AG04449 (cell line): ENCODE measurements around the gene REXO1.

Experiments used
- CTCF ChIA-PET: fragments of 350-600 bp; formaldehyde crosslinking; extraction: SDS; loops from one replicate; lab custom pipeline; 2021; ENCODE audit warnings: antibody characterized with exemption; lab: Yijun Ruan, JAX
- POLR2A ChIA-PET: fragments of 400-600, 350-600 bp; formaldehyde crosslinking; extraction: SDS; loops from one replicate; lab custom pipeline; 2020; ENCODE audit warnings: antibody characterized with exemption, inconsistent platforms; lab: Yijun Ruan, JAX
- DNase-seq: peaks from one replicate; pipeline ENCODE4 v3.0.0-alpha.2; 2010; ENCODE audit warnings: low read depth, low spot score
- H3K4me3 ChIP-seq: 2 replicates; pipeline ENCODE4 v1.5.1; 2011; ENCODE audit warnings: low read depth, mild to moderate bottlenecking, control low read depth, low read length
- TF ChIP-seq, protein P1 (sequence below): IDR thresholded peaks from one replicate; pipeline ENCODE4 v1.5.1; 2011; ENCODE audit warnings: mild to moderate bottlenecking, moderate library complexity, low read length, control low read depth, inconsistent platforms; ENCODE audit not compliant: insufficient read depth; ENCODE audit errors: missing control alignments

REXO1 gene

GRCh38 chr19:1769645-1769985 is 78.7 kb downstream of the REXO1 start:
- ChIA-PET CTCF (interaction anchor here (1.3 to 5.1 kb wide), 4 partner anchors 9 to 97 kb away, joined by 4 to 41 read pairs (median 23); no protein-coding TSS in a partner anchor), POLR2A (no interaction called here)
- DNase-seq = no peak
- H3K4me3 ChIP-seq = no peak overlapping the region
- TF ChIP-seq, protein P1, sequence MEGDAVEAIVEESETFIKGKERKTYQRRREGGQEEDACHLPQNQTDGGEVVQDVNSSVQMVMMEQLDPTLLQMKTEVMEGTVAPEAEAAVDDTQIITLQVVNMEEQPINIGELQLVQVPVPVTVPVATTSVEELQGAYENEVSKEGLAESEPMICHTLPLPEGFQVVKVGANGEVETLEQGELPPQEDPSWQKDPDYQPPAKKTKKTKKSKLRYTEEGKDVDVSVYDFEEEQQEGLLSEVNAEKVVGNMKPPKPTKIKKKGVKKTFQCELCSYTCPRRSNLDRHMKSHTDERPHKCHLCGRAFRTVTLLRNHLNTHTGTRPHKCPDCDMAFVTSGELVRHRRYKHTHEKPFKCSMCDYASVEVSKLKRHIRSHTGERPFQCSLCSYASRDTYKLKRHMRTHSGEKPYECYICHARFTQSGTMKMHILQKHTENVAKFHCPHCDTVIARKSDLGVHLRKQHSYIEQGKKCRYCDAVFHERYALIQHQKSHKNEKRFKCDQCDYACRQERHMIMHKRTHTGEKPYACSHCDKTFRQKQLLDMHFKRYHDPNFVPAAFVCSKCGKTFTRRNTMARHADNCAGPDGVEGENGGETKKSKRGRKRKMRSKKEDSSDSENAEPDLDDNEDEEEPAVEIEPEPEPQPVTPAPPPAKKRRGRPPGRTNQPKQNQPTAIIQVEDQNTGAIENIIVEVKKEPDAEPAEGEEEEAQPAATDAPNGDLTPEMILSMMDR = no peak

- H3K4me3 ChIP-seq = no peak overlapping the region
- TF ChIP-seq, protein P1 = no peak
- CTCF ChIA-PET = interaction anchor here (0.7 to 5.9 kb wide), 17 partner anchors 9 to 102 kb away, joined by 3 to 105 read pairs (median 4); no protein-coding TSS in a partner anchor
- DNase-seq = no peak
- POLR2A ChIA-PET = no interaction called here
These were observed 79.2 kb downstream of the REXO1 start for GRCh38 chr19:1768918-1769644.

DNA sequence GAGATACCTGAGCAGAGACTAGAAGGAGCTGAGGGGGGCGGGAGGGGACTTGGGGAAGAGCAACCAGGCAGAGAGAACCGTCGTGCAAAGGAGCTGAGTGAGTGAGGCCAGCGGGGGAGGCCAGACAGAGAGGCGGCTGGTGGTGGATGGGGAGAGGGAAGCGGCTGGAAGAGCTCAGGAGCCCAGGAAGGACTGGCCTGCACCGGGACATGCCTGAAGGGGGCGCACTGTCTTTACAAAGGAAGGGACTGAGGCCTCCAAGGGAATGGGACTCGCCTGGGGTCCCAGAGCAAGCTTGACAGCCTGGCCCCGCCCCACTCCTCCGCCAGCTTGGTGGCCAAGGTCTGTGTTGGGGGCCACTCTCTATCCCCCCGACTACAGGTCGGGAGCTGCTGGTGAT is 80.0 kb downstream of the REXO1 start:
- DNase-seq = no peak
- H3K4me3 ChIP-seq = no peak overlapping the region
- TF ChIP-seq, protein P1 = peak; percentile 23
- POLR2A ChIA-PET = no interaction called here
- CTCF ChIA-PET = interaction anchor here (0.7 to 5.9 kb wide), 18 partner anchors 10 to 222 kb away, joined by 3 to 105 read pairs (median 4); no protein-coding TSS in a partner anchor

DNA sequence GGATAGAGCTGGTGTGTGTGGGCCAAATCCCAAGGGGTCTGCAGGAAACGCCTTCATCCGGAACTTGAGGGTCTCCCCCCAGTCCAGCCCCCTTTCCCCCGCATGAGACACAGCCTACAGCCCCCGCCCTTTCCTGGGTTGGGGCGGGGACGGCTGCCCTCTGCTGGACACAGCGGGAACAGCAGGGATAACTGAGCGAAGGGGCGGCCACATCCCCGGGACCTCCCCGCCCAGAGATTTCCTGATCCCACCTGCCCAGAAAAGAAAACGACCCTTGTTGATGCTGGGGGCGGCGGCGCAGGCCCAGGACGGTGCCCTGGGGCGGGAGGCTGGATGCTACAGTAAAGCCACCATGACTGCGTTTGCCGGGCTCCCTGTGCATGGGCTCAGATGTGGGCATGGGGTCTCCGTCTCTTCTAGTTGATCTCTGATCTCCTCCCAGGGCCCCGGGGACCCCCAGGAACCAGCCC is 80.8 kb downstream of the REXO1 start:
- ChIA-PET CTCF (interaction anchor here (0.8 to 5.9 kb wide), 25 partner anchors 9 to 235 kb away, joined by 3 to 105 read pairs (median 5); no protein-coding TSS in a partner anchor), POLR2A (no interaction called here)
- no peak overlapping the region for H3K4me3 ChIP-seq
- no peak for DNase-seq
- TF ChIP-seq, protein P1 = peak; percentile 93

DNA sequence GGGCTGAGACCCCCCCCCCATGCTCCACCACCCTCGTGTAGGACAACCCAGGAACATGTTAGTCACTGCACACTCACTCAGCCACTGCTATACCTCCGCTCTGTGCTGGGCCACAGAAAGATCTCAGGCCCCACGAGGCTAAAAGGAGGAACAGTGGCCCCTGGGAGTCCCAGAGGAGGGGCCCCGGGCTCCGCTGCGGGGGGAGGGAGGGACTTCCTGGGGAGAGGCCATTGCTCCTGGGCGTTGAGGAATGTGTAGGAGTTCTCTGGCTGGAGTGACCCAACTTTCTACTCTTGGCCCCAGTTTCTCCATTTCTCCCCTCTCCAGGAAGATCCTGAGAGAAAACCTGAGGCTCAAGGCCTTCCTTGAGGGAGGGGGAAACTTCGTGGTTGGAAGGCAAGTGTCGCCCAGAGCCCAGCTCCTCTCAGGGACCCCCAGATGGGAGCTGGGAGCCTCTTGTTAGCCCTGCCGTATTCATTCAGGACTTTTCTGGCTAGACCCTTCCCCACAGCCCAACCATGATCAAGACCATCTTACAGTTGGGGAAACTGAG is 81.4 kb downstream of the REXO1 start:
- H3K4me3 ChIP-seq = no peak overlapping the region
- ChIA-PET CTCF (interaction anchor here (0.8 to 5.9 kb wide), 20 partner anchors 8 to 235 kb away, joined by 3 to 105 read pairs (median 5); no protein-coding TSS in a partner anchor), POLR2A (no interaction called here)
- no peak for DNase-seq
- TF ChIP-seq, protein P1 = no peak
